Endothelial cell of umbilical vein (primary cell): ENCODE data around the gene TAF3. TPM values are rescaled to one million over a fixed set of nuclear protein-coding genes. Genes with fewer than 3 reads are reported as not detected.
"Not testable (repeated sequence)": the region's sequence is repeated elsewhere in the genome, so short reads cannot be mapped to it uniquely, and the experiment has no call there.

Source experiments
- BruUV-seq: library from RNA; stranded (reverse); fragments of 400-500 nt; replicated peaks from 2 replicates; lab custom pipeline; 2021; lab: Mats Ljungman, UMichigan
- CTCF ChIA-PET: fragments of 300-600, 350-600 bp; sonication (Branson Sonifier 250); formaldehyde crosslinking; loops from one replicate; lab custom pipeline; 2021; ENCODE audit warnings: antibody characterized with exemption, inconsistent platforms; lab: Charles Lee
- POLR2A ChIA-PET: fragments of 300-600, 350-600 bp; sonication (Branson Sonifier 250); formaldehyde crosslinking; loops from one replicate; lab custom pipeline; 2021; ENCODE audit warnings: antibody characterized with exemption, inconsistent platforms; lab: Charles Lee
- DNase-seq: peaks from one replicate; pipeline ENCODE4 v3.0.0-alpha.2; 2011; ENCODE audit warnings: low read depth, low spot score
- FAIRE-seq: peaks from 2 replicates; lab custom pipeline; 2011; peaks lifted over from hg19 to GRCh38; lab: Jason Lieb, UNC
- H2AFZ ChIP-seq: 2 replicates; pipeline ENCODE4 v1.6.0; 2012; ENCODE audit warnings: low read depth, low read length, control low read depth, inconsistent platforms
- H3K27ac ChIP-seq: 2 replicates; pipeline ENCODE4 v1.5.1; 2011; ENCODE audit warnings: low read depth, mild to moderate bottlenecking, control low read depth, low read length, moderate library complexity; ENCODE audit not compliant: insufficient read depth
- H3K27me3 ChIP-seq, 2 experiments: 2 replicates each; pipeline versions ENCODE4 v1.6.0 to v1.6.1; 2011; ENCODE audit warnings: low read length in 2 of 2, mixed read lengths in 1 of 2; ENCODE audit not compliant: control insufficient read depth in 2 of 2, insufficient read depth in 2 of 2
- H3K36me3 ChIP-seq, 2 experiments: 2 replicates in 1 of 2; 3 replicates in 1 of 2; pipeline ENCODE4 v1.5.1; 2011; ENCODE audit warnings: low read length in 2 of 2, mild to moderate bottlenecking in 1 of 2, moderate library complexity in 1 of 2; ENCODE audit not compliant: control insufficient read depth in 2 of 2, insufficient read depth in 2 of 2; ENCODE audit errors: extremely low read depth in 1 of 2
- H3K4me1 ChIP-seq: 3 replicates; pipeline ENCODE4 v1.5.1; 2011; ENCODE audit warnings: mild to moderate bottlenecking, low read length; ENCODE audit not compliant: control insufficient read depth, insufficient read depth; ENCODE audit errors: extremely low read depth
- H3K4me2 ChIP-seq: 2 replicates; pipeline ENCODE4 v1.6.1; 2011; ENCODE audit warnings: low read length, control low read depth, mixed read lengths; ENCODE audit not compliant: insufficient read depth
- H3K4me3 ChIP-seq, 3 experiments: fragments of 200-600 bp in 1 of 3; sonication (generic), shearing (Covaris generic) in 1 of 3; replicated peaks in 1 of 3; 2 replicates each; pipeline ENCODE4 v1.5.1; 2011 to 2016; ENCODE audit warnings: control low read depth in 3 of 3, low read length in 3 of 3, mild to moderate bottlenecking in 2 of 3, inconsistent platforms in 1 of 3, low read depth in 1 of 3, moderate library complexity in 1 of 3; ENCODE audit not compliant: insufficient read depth in 1 of 3
- H3K79me2 ChIP-seq: 2 replicates; pipeline ENCODE4 v1.6.0; 2012; ENCODE audit warnings: low read length, inconsistent platforms; ENCODE audit not compliant: control insufficient read depth, insufficient read depth
- H3K9ac ChIP-seq: replicated peaks from 2 replicates; pipeline ENCODE3; 2011; ENCODE audit warnings: low read length, control low read depth; ENCODE audit not compliant: insufficient read depth; ENCODE audit errors: extremely low read depth
- H3K9me1 ChIP-seq: replicated peaks from 3 replicates; pipeline ENCODE4 v1.6.0; 2011; ENCODE audit warnings: mild to moderate bottlenecking, low read length; ENCODE audit not compliant: control insufficient read depth, insufficient read depth; ENCODE audit errors: extremely low read depth
- H3K9me3 ChIP-seq: replicated peaks from 2 replicates; pipeline ENCODE4 v1.5.1; 2012; ENCODE audit warnings: low read length, inconsistent platforms; ENCODE audit not compliant: control insufficient read depth, insufficient read depth
- H4K20me1 ChIP-seq: replicated peaks from 2 replicates; pipeline ENCODE3; 2011; ENCODE audit warnings: mild to moderate bottlenecking, low read length; ENCODE audit not compliant: control insufficient read depth, insufficient read depth; ENCODE audit errors: extremely low read depth
- EZH2 ChIP-seq: IDR thresholded peaks from 2 replicates; pipeline ENCODE4 v1.6.1; 2012; ENCODE audit warnings: borderline replicate concordance, low read depth, mild to moderate bottlenecking, moderate library complexity, low read length, inconsistent platforms; ENCODE audit not compliant: severe bottlenecking
- FOS ChIP-seq: IDR thresholded peaks from 2 replicates; pipeline ENCODE4 v1.6.1; 2011; ENCODE audit warnings: mild to moderate bottlenecking, low read length, moderate library complexity, borderline replicate concordance; ENCODE audit not compliant: insufficient read depth
- GATA2 ChIP-seq: IDR thresholded peaks from 2 replicates; pipeline ENCODE4 v1.7.0; 2011; ENCODE audit warnings: low read depth, mild to moderate bottlenecking, moderate library complexity, mixed read lengths, low read length; ENCODE audit not compliant: insufficient read length, insufficient read depth
- JUN ChIP-seq: IDR thresholded peaks from 2 replicates; pipeline ENCODE4 v1.6.1; 2011; ENCODE audit warnings: borderline replicate concordance, low read depth; ENCODE audit not compliant: insufficient read length, insufficient read depth
- MYC ChIP-seq: IDR thresholded peaks from one replicate; pipeline ENCODE4 v1.6.1; 2011; ENCODE audit warnings: mild to moderate bottlenecking, low read depth, low read length
- POLR2A ChIP-seq: IDR thresholded peaks from 2 replicates; pipeline ENCODE4 v1.6.1; 2012; ENCODE audit warnings: low read depth, mild to moderate bottlenecking, control low read depth, low read length
- POLR2AphosphoS5 ChIP-seq: IDR thresholded peaks from 2 replicates; pipeline ENCODE4 v1.6.1; 2012; ENCODE audit warnings: low read depth, mild to moderate bottlenecking, control low read depth, low read length, moderate library complexity; ENCODE audit not compliant: insufficient read depth
- dilution Hi-C: fragments of 300-500 bp; cut with MboI; formaldehyde crosslinking; loops from one replicate; pipeline ENCODE4 v1.15.0; 2019; ENCODE audit warnings: low sequenced_read_pairs; ENCODE audit not compliant: extremely low pct_ligation_motif_present
- intact Hi-C: fragments of 100-400 bp; cut with micrococcal nuclease; formaldehyde crosslinking; loops from one replicate; pipeline ENCODE4 v1.10.0; 2022
- polyA plus RNA-seq, 4 experiments: library from polyadenylated mRNA; depleted of rRNA in 3 of 4; stranded (reverse) in 3 of 4; unstranded in 1 of 4; fragments of >200 nt; gene quantifications; 2 replicates each; pipeline versions ENCODE4 v1.2.1 to v1.2.3, GENCODE V29; 2011 to 2012; ENCODE audit warnings: missing spikeins in 1 of 4
- total RNA-seq: library from RNA; stranded (reverse); gene quantifications from 2 replicates; pipeline ENCODE4 v1.2.3, GENCODE V29; 2021
- TF ChIP-seq, protein P1 (sequence below), 2 donors: IDR thresholded peaks; 1 replicate in 1 of 2; 2 replicates in 1 of 2; pipeline ENCODE4 v1.5.1; 2011; ENCODE audit warnings: low read length in 2 of 2, mild to moderate bottlenecking in 2 of 2, moderate library complexity in 2 of 2, control low read depth in 1 of 2, inconsistent platforms in 1 of 2, low read depth in 1 of 2; ENCODE audit not compliant: insufficient read depth in 1 of 2; ENCODE audit errors: extremely low read depth in 1 of 2
- TF ChIP-seq, protein P2 (sequence below): IDR thresholded peaks from 2 replicates; pipeline ENCODE4 v1.6.1; 2011; ENCODE audit not compliant: insufficient read depth, insufficient read length

Gene TAF3
- total and polyA plus RNA-seq, 2 donors (not counting 3 experiments of a cell fraction or from before 2014, with no cell fraction given), result 2.4 to 10.5 TPM

DNA sequence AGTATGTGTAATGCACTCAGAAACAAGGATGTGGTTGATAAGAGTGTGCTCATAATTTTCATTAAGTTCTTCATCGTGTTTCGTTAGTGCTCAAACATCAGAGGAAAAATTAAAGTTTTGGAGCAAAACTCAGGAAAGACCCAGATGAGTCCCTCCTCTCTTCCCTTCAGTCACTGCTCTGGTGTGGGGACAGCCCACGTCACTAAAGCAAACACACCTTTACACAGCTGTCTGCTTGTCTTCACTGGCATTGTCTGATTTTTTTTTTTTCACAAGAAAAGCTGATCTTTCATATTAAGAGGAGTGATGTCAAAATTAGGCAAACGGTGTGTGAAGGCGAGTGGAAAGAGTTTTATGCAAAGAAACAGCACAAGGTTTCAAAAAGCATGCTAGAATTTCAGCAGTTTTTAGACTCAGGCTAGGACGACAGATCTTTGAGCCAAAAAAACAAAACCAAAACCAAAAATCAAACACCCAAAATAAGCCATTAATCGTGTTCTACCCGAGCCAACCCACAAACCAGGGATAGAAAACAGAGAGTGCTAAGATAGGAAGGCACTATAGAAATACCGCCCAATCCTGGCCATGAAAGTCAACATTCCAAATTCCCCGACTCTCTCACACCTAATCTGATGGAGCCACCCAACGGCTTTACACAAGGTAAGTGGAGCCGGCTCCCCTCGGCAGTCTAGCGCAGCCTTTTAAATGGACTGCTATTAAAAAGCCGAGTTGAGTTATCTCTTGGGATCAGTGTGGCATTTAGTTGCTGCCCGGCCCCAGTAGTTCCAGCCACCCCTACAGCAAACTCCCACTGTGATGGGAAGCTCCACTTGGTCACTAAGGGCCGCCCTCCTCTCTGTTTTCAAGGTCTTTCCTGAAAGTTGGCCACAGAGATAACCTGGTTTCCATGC is 208.3 kb downstream of the TAF3 start:
- POLR2A ChIA-PET, result interaction anchor here (0.5 to 0.6 kb wide), 2 partner anchors 28 kb away, joined by 4 read pairs; partner anchors contain the start of gene GATA3
- Histone ChIP-seq H2AFZ (peak overlapping the region; percentile 92), H3K9me1 (no peaks in the 10 kb centered on the region), H4K20me1 (no peaks in the 10 kb centered on the region), H3K4me3 (peak overlapping the region; percentile 10 to 51 (median 16)), H3K9ac (no peak overlapping the region), H3K27me3 (peaks cover 0 to 6% of the 10 kb centered on the region in 2 experiments), H3K27ac (no peak overlapping the region), H3K79me2 (no peaks in the 10 kb centered on the region), H3K36me3 (no peaks in the 10 kb centered on the region), H3K4me1 (peaks cover 8% of the 10 kb centered on the region), H3K9me3 (no peaks in the 10 kb centered on the region), H3K4me2 (peak overlapping the region; percentile 80)
- intact Hi-C loops, result no loop called here
- dilution Hi-C loops, result no loop called here
- TF ChIP-seq GATA2 (no peak), JUN (no peak), FOS (no peak), MYC (no peak), POLR2A (no peak), EZH2 (no peak), POLR2AphosphoS5 (no peak)
- TF ChIP-seq, protein P1, sequence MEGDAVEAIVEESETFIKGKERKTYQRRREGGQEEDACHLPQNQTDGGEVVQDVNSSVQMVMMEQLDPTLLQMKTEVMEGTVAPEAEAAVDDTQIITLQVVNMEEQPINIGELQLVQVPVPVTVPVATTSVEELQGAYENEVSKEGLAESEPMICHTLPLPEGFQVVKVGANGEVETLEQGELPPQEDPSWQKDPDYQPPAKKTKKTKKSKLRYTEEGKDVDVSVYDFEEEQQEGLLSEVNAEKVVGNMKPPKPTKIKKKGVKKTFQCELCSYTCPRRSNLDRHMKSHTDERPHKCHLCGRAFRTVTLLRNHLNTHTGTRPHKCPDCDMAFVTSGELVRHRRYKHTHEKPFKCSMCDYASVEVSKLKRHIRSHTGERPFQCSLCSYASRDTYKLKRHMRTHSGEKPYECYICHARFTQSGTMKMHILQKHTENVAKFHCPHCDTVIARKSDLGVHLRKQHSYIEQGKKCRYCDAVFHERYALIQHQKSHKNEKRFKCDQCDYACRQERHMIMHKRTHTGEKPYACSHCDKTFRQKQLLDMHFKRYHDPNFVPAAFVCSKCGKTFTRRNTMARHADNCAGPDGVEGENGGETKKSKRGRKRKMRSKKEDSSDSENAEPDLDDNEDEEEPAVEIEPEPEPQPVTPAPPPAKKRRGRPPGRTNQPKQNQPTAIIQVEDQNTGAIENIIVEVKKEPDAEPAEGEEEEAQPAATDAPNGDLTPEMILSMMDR (IDR thresholded peaks at IDR 0.05; ENCODE audit: extremely low read depth in 1 of 2, insufficient read depth in 1 of 2, low read depth in 1 of 2, low read length in 2 of 2), result no peak
- TF ChIP-seq, protein P2, sequence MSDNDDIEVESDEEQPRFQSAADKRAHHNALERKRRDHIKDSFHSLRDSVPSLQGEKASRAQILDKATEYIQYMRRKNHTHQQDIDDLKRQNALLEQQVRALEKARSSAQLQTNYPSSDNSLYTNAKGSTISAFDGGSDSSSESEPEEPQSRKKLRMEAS, result no peak
- CTCF ChIA-PET, result interaction anchor here (1.0 to 1.7 kb wide), 3 partner anchors 8 to 154 kb away, joined by 3 to 6 read pairs (median 4); no protein-coding TSS in a partner anchor
- FAIRE-seq, result no peak
- BruUV-seq, result no TSS peak
- DNase-seq, result peak; percentile 13

DNA sequence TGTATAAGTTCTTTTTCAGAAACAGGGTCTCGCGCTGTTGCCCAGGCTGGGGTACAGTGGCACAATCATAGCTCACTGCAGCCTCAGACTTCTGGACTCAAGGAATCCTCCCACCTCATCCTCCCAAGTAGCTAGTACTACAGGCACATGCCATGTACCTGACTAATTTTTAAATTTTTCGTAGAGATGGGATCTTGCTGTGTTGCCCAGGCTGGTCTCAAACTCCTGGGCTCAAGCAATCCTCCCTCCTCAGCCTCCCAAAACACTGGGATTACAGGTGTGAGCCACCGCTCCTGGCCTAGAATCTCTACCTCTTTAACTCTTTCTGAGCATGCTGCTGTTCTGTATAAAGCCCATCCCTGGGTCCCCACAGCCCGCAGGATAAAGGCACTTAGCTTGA is 212.9 kb downstream of the TAF3 start:
- H3K4me3 ChIP-seq, BruUV-seq, FAIRE-seq, H2AFZ ChIP-seq, H4K20me1 ChIP-seq, CTCF ChIA-PET, intact Hi-C loops, dilution Hi-C loops, POLR2A ChIA-PET, H3K9me3 ChIP-seq, DNase-seq, H3K79me2 ChIP-seq, H3K27ac ChIP-seq, H3K9ac ChIP-seq, H3K9me1 ChIP-seq, H3K4me2 ChIP-seq, H3K36me3 ChIP-seq: not testable (repeated sequence)
- H3K4me1 ChIP-seq, result peaks cover 15% of the 10 kb centered on the region
- peaks cover 8 to 18% of the 10 kb centered on the region in 2 experiments for H3K27me3 ChIP-seq
